Measurements from ENCODE around the gene MAGI3.

MAGI3 gene

DNA sequence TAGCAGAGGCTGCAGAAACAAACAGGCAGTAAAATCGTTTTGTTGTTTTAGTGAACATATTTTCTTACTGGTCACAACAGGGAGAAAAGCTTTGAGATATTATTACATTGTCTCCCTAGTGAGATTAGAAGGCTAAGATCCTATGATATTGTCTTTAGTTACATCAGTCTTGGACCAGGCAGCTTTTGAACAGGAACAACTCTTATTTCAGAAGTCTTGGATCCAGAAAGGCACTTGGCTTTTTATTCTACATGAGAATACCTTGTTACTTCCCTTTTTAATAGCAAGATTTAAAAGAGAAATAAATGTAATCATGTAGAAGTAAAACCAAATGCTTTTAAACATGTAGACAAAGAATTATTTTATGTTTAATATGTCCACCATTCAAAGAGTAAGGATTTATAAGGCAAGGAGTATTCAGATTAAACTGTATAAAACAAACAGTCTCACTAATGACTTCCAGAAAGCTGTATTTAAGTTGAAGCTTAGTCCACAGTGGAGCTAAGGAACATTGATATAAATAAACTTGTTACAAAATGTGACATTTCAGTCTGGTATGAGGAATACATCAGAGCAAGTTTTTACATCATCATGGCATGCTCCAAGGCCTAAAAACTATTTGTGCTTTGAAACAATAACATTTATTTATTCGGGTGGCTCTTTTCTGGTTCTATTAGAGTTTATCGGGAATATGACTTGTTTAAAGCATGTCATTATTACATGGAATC is 296.7 kb downstream of the MAGI3 start:
- H3K9me2 ChIP-seq (replicated peaks; ENCODE audit: low read depth, low read length) = no peaks in the 10 kb centered on the region
- no peaks in the 10 kb centered on the region for H3K36me3 ChIP-seq (ENCODE audit: insufficient read depth, low read length)
- no peaks in the 10 kb centered on the region for H3K79me2 ChIP-seq (ENCODE audit: insufficient read depth, low read length)
- no peak overlapping the region for H2AFZ ChIP-seq (ENCODE audit: low read length)
- H3K9ac ChIP-seq (ENCODE audit: low read depth, low read length, poor library complexity, severe bottlenecking) = no peak overlapping the region
- H3K4me2 ChIP-seq (ENCODE audit: low read depth, low read length, poor library complexity, severe bottlenecking) = no peak overlapping the region
- H3K9me3 ChIP-seq (ENCODE audit: insufficient read depth, low read depth, low read length) = no peaks in the 10 kb centered on the region
- H3K4me1 ChIP-seq (ENCODE audit: insufficient read depth, low read length, poor library complexity, severe bottlenecking) = no peaks in the 10 kb centered on the region
- no peaks in the 10 kb centered on the region for H3K27me3 ChIP-seq (ENCODE audit: insufficient read depth, low read length, poor library complexity, severe bottlenecking)
- no peak overlapping the region for H3K4me3 ChIP-seq (ENCODE audit: low read length, poor library complexity, severe bottlenecking)
- H3F3A ChIP-seq (ENCODE audit: low read depth) = no peaks in the 10 kb centered on the region
- no peaks in the 10 kb centered on the region for H4K20me1 ChIP-seq (ENCODE audit: insufficient read depth, low read length, poor library complexity, severe bottlenecking)
- TF ChIP-seq, protein P1, sequence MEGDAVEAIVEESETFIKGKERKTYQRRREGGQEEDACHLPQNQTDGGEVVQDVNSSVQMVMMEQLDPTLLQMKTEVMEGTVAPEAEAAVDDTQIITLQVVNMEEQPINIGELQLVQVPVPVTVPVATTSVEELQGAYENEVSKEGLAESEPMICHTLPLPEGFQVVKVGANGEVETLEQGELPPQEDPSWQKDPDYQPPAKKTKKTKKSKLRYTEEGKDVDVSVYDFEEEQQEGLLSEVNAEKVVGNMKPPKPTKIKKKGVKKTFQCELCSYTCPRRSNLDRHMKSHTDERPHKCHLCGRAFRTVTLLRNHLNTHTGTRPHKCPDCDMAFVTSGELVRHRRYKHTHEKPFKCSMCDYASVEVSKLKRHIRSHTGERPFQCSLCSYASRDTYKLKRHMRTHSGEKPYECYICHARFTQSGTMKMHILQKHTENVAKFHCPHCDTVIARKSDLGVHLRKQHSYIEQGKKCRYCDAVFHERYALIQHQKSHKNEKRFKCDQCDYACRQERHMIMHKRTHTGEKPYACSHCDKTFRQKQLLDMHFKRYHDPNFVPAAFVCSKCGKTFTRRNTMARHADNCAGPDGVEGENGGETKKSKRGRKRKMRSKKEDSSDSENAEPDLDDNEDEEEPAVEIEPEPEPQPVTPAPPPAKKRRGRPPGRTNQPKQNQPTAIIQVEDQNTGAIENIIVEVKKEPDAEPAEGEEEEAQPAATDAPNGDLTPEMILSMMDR (conservative IDR thresholded peaks at IDR 0.05; ENCODE audit: low read length) = no peak
- no peak for TF ChIP-seq EZH2phosphoT487 (IDR thresholded peaks at IDR 0.05; ENCODE audit: borderline replicate concordance)

DNA sequence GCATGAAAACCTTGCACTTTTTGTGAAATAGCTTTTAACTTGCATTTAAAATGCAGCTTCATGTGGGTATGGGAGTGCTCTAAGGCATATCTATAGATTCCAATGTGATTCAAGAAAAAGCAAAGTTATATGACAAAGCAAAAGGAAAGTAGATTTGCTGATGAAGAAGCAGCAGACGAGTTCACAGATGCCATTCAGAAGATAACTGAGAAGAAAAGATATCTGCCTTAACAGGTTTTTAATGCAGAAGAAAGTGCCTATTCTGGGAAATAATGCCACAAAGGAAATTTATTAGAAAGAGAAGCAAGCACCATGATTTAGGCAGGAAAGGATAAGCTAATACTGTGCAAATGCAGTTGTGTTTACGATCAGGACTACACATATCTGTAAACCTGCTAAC is 300.9 kb downstream of the MAGI3 start:
- H3K9me3 ChIP-seq (ENCODE audit: insufficient read depth, low read depth, low read length) = peaks cover 10% of the 10 kb centered on the region; the same call in 1 of the 2 replicates
- H3F3A ChIP-seq (ENCODE audit: low read depth) = no peaks in the 10 kb centered on the region
- peaks cover 5% of the 10 kb centered on the region; the same call in 1 of the 2 replicates for H3K36me3 ChIP-seq (ENCODE audit: insufficient read depth, low read length)
- H3K9me2 ChIP-seq (replicated peaks; ENCODE audit: low read depth, low read length) = no peaks in the 10 kb centered on the region
- no peak overlapping the region for H3K4me2 ChIP-seq (ENCODE audit: low read depth, low read length, poor library complexity, severe bottlenecking)
- no peaks in the 10 kb centered on the region for H4K20me1 ChIP-seq (ENCODE audit: insufficient read depth, low read length, poor library complexity, severe bottlenecking)
- no peak overlapping the region for H3K4me3 ChIP-seq (ENCODE audit: low read length, poor library complexity, severe bottlenecking)
- no peak for TF ChIP-seq EZH2phosphoT487 (IDR thresholded peaks at IDR 0.05; ENCODE audit: borderline replicate concordance)
- TF ChIP-seq, protein P1 (conservative IDR thresholded peaks at IDR 0.05; ENCODE audit: low read length) = no peak
- H3K4me1 ChIP-seq (ENCODE audit: insufficient read depth, low read length, poor library complexity, severe bottlenecking) = no peaks in the 10 kb centered on the region
- no peaks in the 10 kb centered on the region for H3K79me2 ChIP-seq (ENCODE audit: insufficient read depth, low read length)
- H2AFZ ChIP-seq (ENCODE audit: low read length) = no peak overlapping the region
- H3K27me3 ChIP-seq (ENCODE audit: insufficient read depth, low read length, poor library complexity, severe bottlenecking) = no peaks in the 10 kb centered on the region
- no peak overlapping the region for H3K9ac ChIP-seq (ENCODE audit: low read depth, low read length, poor library complexity, severe bottlenecking)

DNA sequence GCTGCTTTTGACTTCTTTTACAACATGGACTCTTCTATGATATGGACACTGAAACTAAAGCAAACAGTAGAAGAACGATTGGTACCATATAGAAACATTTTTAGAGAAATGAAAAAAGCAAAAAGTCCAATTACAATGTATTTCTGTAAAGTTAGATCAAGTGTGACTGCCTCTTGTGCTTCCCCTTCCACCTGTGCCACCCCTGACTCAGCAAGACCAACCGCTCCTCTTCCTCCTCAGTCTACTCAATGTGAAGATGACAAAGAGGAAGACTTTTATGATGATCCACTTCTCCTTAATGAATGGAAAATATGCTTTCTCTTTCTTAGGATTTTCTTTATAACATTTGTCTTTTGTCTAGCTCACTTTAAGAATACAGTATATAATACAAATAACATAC is 302.0 kb downstream of the MAGI3 start:
- Histone ChIP-seq H3K4me3 (ENCODE audit: low read length, poor library complexity, severe bottlenecking) (no peak overlapping the region), H4K20me1 (ENCODE audit: insufficient read depth, low read length, poor library complexity, severe bottlenecking) (no peaks in the 10 kb centered on the region), H3K79me2 (ENCODE audit: insufficient read depth, low read length) (no peaks in the 10 kb centered on the region), H3K4me2 (ENCODE audit: low read depth, low read length, poor library complexity, severe bottlenecking) (no peak overlapping the region), H3K9me2 (replicated peaks; ENCODE audit: low read depth, low read length) (no peaks in the 10 kb centered on the region), H3K9ac (ENCODE audit: low read depth, low read length, poor library complexity, severe bottlenecking) (no peak overlapping the region), H3K9me3 (ENCODE audit: insufficient read depth, low read depth, low read length) (peaks cover 10% of the 10 kb centered on the region; the same call in 1 of the 2 replicates), H3K27me3 (ENCODE audit: insufficient read depth, low read length, poor library complexity, severe bottlenecking) (no peaks in the 10 kb centered on the region), H2AFZ (ENCODE audit: low read length) (no peak overlapping the region), H3K4me1 (ENCODE audit: insufficient read depth, low read length, poor library complexity, severe bottlenecking) (no peaks in the 10 kb centered on the region), H3K36me3 (ENCODE audit: insufficient read depth, low read length) (peaks cover 14% of the 10 kb centered on the region), H3F3A (ENCODE audit: low read depth) (no peaks in the 10 kb centered on the region)
- TF ChIP-seq, protein P1 (conservative IDR thresholded peaks at IDR 0.05; ENCODE audit: low read length) = no peak
- TF ChIP-seq EZH2phosphoT487 (IDR thresholded peaks at IDR 0.05; ENCODE audit: borderline replicate concordance) = no peak

Data from Loucy (cell line).